B cell (primary cell): Measurements from ENCODE around the gene DISP2.

Experiments used
- EZH2 ChIP-seq: IDR thresholded peaks from 2 replicates; pipeline ENCODE4 v1.6.1; 2012; ENCODE audit warnings: borderline replicate concordance, low read depth, mild to moderate bottlenecking, moderate library complexity, low read length; ENCODE audit not compliant: insufficient read depth, poor library complexity, severe bottlenecking
- TF ChIP-seq, protein P1 (sequence below): fragments of 200-600 bp; IDR thresholded peaks from one replicate; pipeline ENCODE4 v1.8.0; 2022; ENCODE audit warnings: antibody characterized with exemption, mild to moderate bottlenecking

DNA sequence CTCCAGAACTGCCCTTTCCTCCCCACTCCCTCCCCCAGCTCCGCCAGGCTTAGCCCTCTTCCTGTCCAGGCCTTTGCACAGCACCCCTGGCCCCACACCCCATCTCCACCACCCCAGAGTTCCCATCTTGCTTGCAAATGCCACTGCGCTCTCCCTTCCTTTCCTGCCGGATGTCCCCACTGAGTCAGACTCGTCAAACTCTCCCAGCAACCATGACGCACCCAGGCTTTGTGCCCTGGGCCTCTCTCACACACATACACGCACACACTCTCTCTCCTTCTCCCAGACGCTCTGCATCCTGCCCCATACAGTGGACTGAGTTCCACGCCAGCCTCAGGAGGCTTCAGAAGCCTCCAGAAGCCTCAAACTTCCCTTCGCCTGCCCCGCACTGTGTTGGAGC, 14.5 kb upstream of the DISP2 start:
- TF ChIP-seq, protein P1, sequence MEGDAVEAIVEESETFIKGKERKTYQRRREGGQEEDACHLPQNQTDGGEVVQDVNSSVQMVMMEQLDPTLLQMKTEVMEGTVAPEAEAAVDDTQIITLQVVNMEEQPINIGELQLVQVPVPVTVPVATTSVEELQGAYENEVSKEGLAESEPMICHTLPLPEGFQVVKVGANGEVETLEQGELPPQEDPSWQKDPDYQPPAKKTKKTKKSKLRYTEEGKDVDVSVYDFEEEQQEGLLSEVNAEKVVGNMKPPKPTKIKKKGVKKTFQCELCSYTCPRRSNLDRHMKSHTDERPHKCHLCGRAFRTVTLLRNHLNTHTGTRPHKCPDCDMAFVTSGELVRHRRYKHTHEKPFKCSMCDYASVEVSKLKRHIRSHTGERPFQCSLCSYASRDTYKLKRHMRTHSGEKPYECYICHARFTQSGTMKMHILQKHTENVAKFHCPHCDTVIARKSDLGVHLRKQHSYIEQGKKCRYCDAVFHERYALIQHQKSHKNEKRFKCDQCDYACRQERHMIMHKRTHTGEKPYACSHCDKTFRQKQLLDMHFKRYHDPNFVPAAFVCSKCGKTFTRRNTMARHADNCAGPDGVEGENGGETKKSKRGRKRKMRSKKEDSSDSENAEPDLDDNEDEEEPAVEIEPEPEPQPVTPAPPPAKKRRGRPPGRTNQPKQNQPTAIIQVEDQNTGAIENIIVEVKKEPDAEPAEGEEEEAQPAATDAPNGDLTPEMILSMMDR, result no peak
- no peak for TF ChIP-seq EZH2
